Immature natural killer cell (primary cell): ENCODE results near the gene GREB1. TPM values are rescaled to one million over a fixed set of nuclear protein-coding genes. Genes with fewer than 3 reads are reported as not detected.

Experiments used
- DNase-seq, 3 donors: peaks; one replicate each; pipeline ENCODE4 v3.0.0; 2022; ENCODE audit warnings: mixed read lengths in 1 of 3
- H3K27ac Mint-ChIP-seq, 6 donors: one replicate each; pipeline ENCODE4 v1.8.0; 2020; ENCODE audit warnings: mixed read lengths in 6 of 6, mild to moderate bottlenecking in 5 of 6, inconsistent platforms in 4 of 6, moderate library complexity in 3 of 6
- H3K27me3 Mint-ChIP-seq, 3 donors: one replicate each; pipeline ENCODE4 v1.8.0; 2020 to 2021; ENCODE audit warnings: low read depth in 3 of 3, mild to moderate bottlenecking in 3 of 3, mixed read lengths in 3 of 3, moderate library complexity in 3 of 3, inconsistent platforms in 1 of 3
- H3K36me3 Mint-ChIP-seq, 3 donors: one replicate each; pipeline ENCODE4 v1.8.0; 2020; ENCODE audit warnings: mixed read lengths in 3 of 3, inconsistent platforms in 2 of 3, mild to moderate bottlenecking in 2 of 3
- H3K4me1 Mint-ChIP-seq, 2 donors: one replicate each; pipeline ENCODE4 v1.8.0; 2020; ENCODE audit warnings: inconsistent platforms in 2 of 2, mild to moderate bottlenecking in 2 of 2, mixed read lengths in 2 of 2, moderate library complexity in 1 of 2
- H3K4me3 Mint-ChIP-seq, 5 donors: one replicate each; pipeline ENCODE4 v1.8.0; 2020; ENCODE audit warnings: mild to moderate bottlenecking in 5 of 5, mixed read lengths in 5 of 5, inconsistent platforms in 3 of 5, moderate library complexity in 3 of 5
- H3K9me3 Mint-ChIP-seq, 6 donors: one replicate each; pipeline ENCODE4 v1.8.0; 2020; ENCODE audit warnings: mild to moderate bottlenecking in 6 of 6, mixed read lengths in 6 of 6, inconsistent platforms in 4 of 6, moderate library complexity in 3 of 6
- polyA plus RNA-seq, 3 donors: library from polyadenylated mRNA; unstranded; fragments of 300-500 nt; fragmentation: Illumina TruSeq; gene quantifications; one replicate each; pipeline ENCODE4 v1.2.3, GENCODE V29; 2021

GREB1 gene
- polyA plus RNA-seq, 3 donors from 2014 or later = 0.41 TPM; not detected in 2

GRCh38 chr2:11589316-11589940 is 55.6 kb downstream of the GREB1 start:
- Mint-ChIP-seq H3K4me3 (no peak overlapping the region), H3K9me3 (no peaks in the 10 kb centered on the region), H3K27ac (no peak overlapping the region), H3K27me3 (peaks cover 2 to 4% (median 3%) of the 10 kb centered on the region in 3 donors), H3K36me3 (no peaks in the 10 kb centered on the region), H3K4me1 (no peaks in the 10 kb centered on the region)
- no peak for DNase-seq

GRCh38 chr2:11590193-11590592 is 56.3 kb downstream of the GREB1 start:
- Mint-ChIP-seq H3K27me3 (peaks cover 3% of the 10 kb centered on the region in 3 donors), H3K9me3 (no peaks in the 10 kb centered on the region), H3K4me1 (no peaks in the 10 kb centered on the region), H3K4me3 (no peak overlapping the region), H3K36me3 (no peaks in the 10 kb centered on the region), H3K27ac (no peak overlapping the region)
- no peak for DNase-seq

- H3K9me3 Mint-ChIP-seq = no peaks in the 10 kb centered on the region
- H3K4me3 Mint-ChIP-seq = no peak overlapping the region
- H3K27me3 Mint-ChIP-seq = peaks cover 2 to 6% (median 2%) of the 10 kb centered on the region in 3 donors
- no peaks in the 10 kb centered on the region for H3K4me1 Mint-ChIP-seq
- no peaks in the 10 kb centered on the region for H3K36me3 Mint-ChIP-seq
- DNase-seq = no peak
- H3K27ac Mint-ChIP-seq = no peak overlapping the region
Measured at GRCh38 chr2:11591091-11591490, 57.2 kb downstream of the GREB1 start.

- H3K9me3 Mint-ChIP-seq = no peaks in the 10 kb centered on the region
- no peak overlapping the region for H3K4me3 Mint-ChIP-seq
- DNase-seq = no peak
- H3K27ac Mint-ChIP-seq = no peak overlapping the region
- H3K27me3 Mint-ChIP-seq = peaks cover 2 to 6% (median 2%) of the 10 kb centered on the region in 3 donors
- H3K36me3 Mint-ChIP-seq = no peaks in the 10 kb centered on the region
- H3K4me1 Mint-ChIP-seq = no peaks in the 10 kb centered on the region
Measured at GRCh38 chr2:11592671-11593574, 59.1 kb downstream of the GREB1 start.

- Mint-ChIP-seq H3K4me3 (no peak overlapping the region), H3K27ac (no peak overlapping the region), H3K4me1 (no peaks in the 10 kb centered on the region), H3K9me3 (no peaks in the 10 kb centered on the region), H3K27me3 (peaks cover 0 to 6% (median 2%) of the 10 kb centered on the region in 3 donors), H3K36me3 (no peaks in the 10 kb centered on the region)
- no peak for DNase-seq
Measured at GRCh38 chr2:11596801-11597200, 63.0 kb downstream of the GREB1 start.

GRCh38 chr2:11597538-11598225 is 63.8 kb downstream of the GREB1 start:
- no peaks in the 10 kb centered on the region for H3K4me1 Mint-ChIP-seq
- H3K27ac Mint-ChIP-seq = no peak overlapping the region
- no peaks in the 10 kb centered on the region for H3K9me3 Mint-ChIP-seq
- no peaks in the 10 kb centered on the region for H3K36me3 Mint-ChIP-seq
- H3K27me3 Mint-ChIP-seq = peaks cover 0 to 6% (median 2%) of the 10 kb centered on the region in 3 donors
- H3K4me3 Mint-ChIP-seq = no peak overlapping the region
- no peak for DNase-seq

- DNase-seq = no peak
- H3K4me1 Mint-ChIP-seq = no peaks in the 10 kb centered on the region
- no peak overlapping the region for H3K27ac Mint-ChIP-seq
- H3K9me3 Mint-ChIP-seq = no peaks in the 10 kb centered on the region
- H3K27me3 Mint-ChIP-seq = peaks cover 0 to 4% (median 2%) of the 10 kb centered on the region in 3 donors
- H3K36me3 Mint-ChIP-seq = no peaks in the 10 kb centered on the region
- no peak overlapping the region for H3K4me3 Mint-ChIP-seq
Measured at GRCh38 chr2:11598228-11598731, 64.4 kb downstream of the GREB1 start.

- Mint-ChIP-seq H3K4me3 (no peak overlapping the region), H3K36me3 (no peaks in the 10 kb centered on the region), H3K27me3 (peaks cover 0 to 4% (median 0%) of the 10 kb centered on the region in 3 donors), H3K4me1 (no peaks in the 10 kb centered on the region), H3K9me3 (no peaks in the 10 kb centered on the region), H3K27ac (no peak overlapping the region)
- no peak for DNase-seq
Measured at GRCh38 chr2:11602563-11603204, 68.8 kb downstream of the GREB1 start.

GRCh38 chr2:11610624-11611242 is 76.9 kb downstream of the GREB1 start:
- peaks cover 0 to 2% (median 2%) of the 10 kb centered on the region in 3 donors for H3K27me3 Mint-ChIP-seq
- H3K9me3 Mint-ChIP-seq = no peaks in the 10 kb centered on the region
- no peaks in the 10 kb centered on the region for H3K4me1 Mint-ChIP-seq
- DNase-seq = no peak
- peaks cover 0 to 6% (median 0%) of the 10 kb centered on the region in 3 donors for H3K36me3 Mint-ChIP-seq
- no peak overlapping the region for H3K4me3 Mint-ChIP-seq
- no peak overlapping the region for H3K27ac Mint-ChIP-seq

- H3K36me3 Mint-ChIP-seq = peaks cover 0 to 7% (median 0%) of the 10 kb centered on the region in 3 donors
- DNase-seq = no peak
- no peaks in the 10 kb centered on the region for H3K9me3 Mint-ChIP-seq
- no peak overlapping the region for H3K4me3 Mint-ChIP-seq
- no peak overlapping the region for H3K27ac Mint-ChIP-seq
- peaks cover 0 to 2% (median 2%) of the 10 kb centered on the region in 3 donors for H3K27me3 Mint-ChIP-seq
- H3K4me1 Mint-ChIP-seq = no peaks in the 10 kb centered on the region
Measured at GRCh38 chr2:11611251-11611650, 77.4 kb downstream of the GREB1 start.

- Mint-ChIP-seq H3K27ac (no peak overlapping the region), H3K4me1 (no peaks in the 10 kb centered on the region), H3K9me3 (no peaks in the 10 kb centered on the region), H3K4me3 (no peak overlapping the region), H3K36me3 (peaks cover 0 to 10% (median 0%) of the 10 kb centered on the region in 3 donors), H3K27me3 (peaks cover 0 to 2% (median 2%) of the 10 kb centered on the region in 3 donors)
- no peak for DNase-seq
Measured at GRCh38 chr2:11612553-11613215, 78.8 kb downstream of the GREB1 start.

- Mint-ChIP-seq H3K36me3 (peaks cover 0 to 10% (median 0%) of the 10 kb centered on the region in 3 donors), H3K4me3 (no peak overlapping the region), H3K4me1 (no peaks in the 10 kb centered on the region), H3K9me3 (no peaks in the 10 kb centered on the region), H3K27ac (no peak overlapping the region), H3K27me3 (peaks cover 0 to 2% (median 2%) of the 10 kb centered on the region in 3 donors)
- no peak for DNase-seq
Measured at GRCh38 chr2:11613297-11613696, 79.5 kb downstream of the GREB1 start.

- no peak overlapping the region for H3K4me3 Mint-ChIP-seq
- no peak for DNase-seq
- no peaks in the 10 kb centered on the region for H3K9me3 Mint-ChIP-seq
- H3K27ac Mint-ChIP-seq = no peak overlapping the region
- no peaks in the 10 kb centered on the region for H3K4me1 Mint-ChIP-seq
- peaks cover 0 to 2% (median 0%) of the 10 kb centered on the region in 3 donors for H3K27me3 Mint-ChIP-seq
- peaks cover 0 to 14% (median 0%) of the 10 kb centered on the region in 3 donors for H3K36me3 Mint-ChIP-seq
Measured at GRCh38 chr2:11615209-11615608, 81.4 kb downstream of the GREB1 start.
